Fibroblast of lung (primary cell): ENCODE measurements around the gene ENOX1. TPM values are rescaled to one million over a fixed set of nuclear protein-coding genes. Genes with fewer than 3 reads are reported as not detected.

Experiments used
- DNase-seq, 2 donors: peaks; one replicate each; pipeline versions ENCODE4 v3.0.0 to v3.0.0-alpha.2; 2010; ENCODE audit warnings: low read depth in 2 of 2
- H2AFZ ChIP-seq: 2 replicates; pipeline ENCODE4 v1.5.1; 2012; ENCODE audit warnings: low read length, control low read depth, inconsistent platforms
- H3K27ac ChIP-seq: 2 replicates; pipeline ENCODE4 v1.5.1; 2011; ENCODE audit warnings: low read length, control low read depth; ENCODE audit not compliant: insufficient read depth
- H3K27me3 ChIP-seq: 2 replicates; pipeline ENCODE4 v1.5.1; 2011; ENCODE audit warnings: mild to moderate bottlenecking, low read length; ENCODE audit not compliant: control insufficient read depth, insufficient read depth
- H3K36me3 ChIP-seq: 2 replicates; pipeline ENCODE4 v1.5.1; 2011; ENCODE audit warnings: low read length; ENCODE audit not compliant: control insufficient read depth, insufficient read depth
- H3K4me1 ChIP-seq: 2 replicates; pipeline ENCODE4 v1.5.1; 2011; ENCODE audit warnings: low read length; ENCODE audit not compliant: control insufficient read depth, insufficient read depth; ENCODE audit errors: extremely low read depth
- H3K4me2 ChIP-seq: 2 replicates; pipeline ENCODE4 v1.5.1; 2011; ENCODE audit warnings: low read length, control low read depth; ENCODE audit not compliant: insufficient read depth; ENCODE audit errors: extremely low read depth
- H3K4me3 ChIP-seq, 4 experiments: fragments of 200-600 bp in 1 of 4; sonication (generic) in 1 of 4; replicated peaks in 1 of 4; 2 replicates each; pipeline ENCODE4 v1.5.1; 2011 to 2016; ENCODE audit warnings: low read length in 4 of 4, low read depth in 3 of 4, mild to moderate bottlenecking in 3 of 4, control low read depth in 2 of 4, inconsistent platforms in 1 of 4, mixed read lengths in 1 of 4; ENCODE audit not compliant: insufficient read depth in 1 of 4; ENCODE audit errors: control extremely low read depth in 1 of 4
- H3K79me2 ChIP-seq: 2 replicates; pipeline ENCODE4 v1.5.1; 2012; ENCODE audit warnings: mild to moderate bottlenecking, low read length, inconsistent platforms; ENCODE audit not compliant: control insufficient read depth, insufficient read depth
- H3K9ac ChIP-seq: 2 replicates; pipeline ENCODE4 v1.5.1; 2011; ENCODE audit warnings: mild to moderate bottlenecking, low read length, control low read depth; ENCODE audit not compliant: insufficient read depth
- H3K9me3 ChIP-seq: 2 replicates; pipeline ENCODE4 v1.5.1; 2012; ENCODE audit warnings: low read depth, low read length; ENCODE audit not compliant: control insufficient read depth, insufficient read depth
- H4K20me1 ChIP-seq: 2 replicates; pipeline ENCODE4 v1.5.1; 2011; ENCODE audit warnings: low read length; ENCODE audit not compliant: control insufficient read depth, insufficient read depth; ENCODE audit errors: extremely low read depth
- EZH2 ChIP-seq: IDR thresholded peaks from 2 replicates; pipeline ENCODE4 v1.5.1; 2012; ENCODE audit warnings: low read length, control low read depth, mild to moderate bottlenecking; ENCODE audit errors: missing control alignments
- polyA plus RNA-seq, 2 donors: library from polyadenylated mRNA; depleted of rRNA in 1 of 2; stranded (reverse) in 1 of 2; unstranded in 1 of 2; fragments of >200 nt; gene quantifications; 2 replicates each; pipeline ENCODE4 v1.2.1, GENCODE V29; 2011 to 2012; ENCODE audit warnings: missing spikeins in 1 of 2
- total RNA-seq: library from RNA; depleted of rRNA; stranded (reverse); fragments of >200 nt; gene quantifications from 2 replicates; pipeline ENCODE4 v1.2.1, GENCODE V29; 2014
- TF ChIP-seq, protein P1 (sequence below), 2 donors: IDR thresholded peaks in 1 of 2; conservative IDR thresholded peaks in 1 of 2; 1 replicate in 1 of 2; 2 replicates in 1 of 2; pipeline ENCODE4 v1.5.1; 2011 to 2012; ENCODE audit warnings: low read length in 2 of 2, control low read depth in 1 of 2, inconsistent platforms in 1 of 2, low read depth in 1 of 2, mild to moderate bottlenecking in 1 of 2

Gene ENOX1
- total and polyA plus RNA-seq, 2 donors (not counting 1 experiment from before 2014, with no cell fraction given), result 3.5 to 7.6 TPM

DNA sequence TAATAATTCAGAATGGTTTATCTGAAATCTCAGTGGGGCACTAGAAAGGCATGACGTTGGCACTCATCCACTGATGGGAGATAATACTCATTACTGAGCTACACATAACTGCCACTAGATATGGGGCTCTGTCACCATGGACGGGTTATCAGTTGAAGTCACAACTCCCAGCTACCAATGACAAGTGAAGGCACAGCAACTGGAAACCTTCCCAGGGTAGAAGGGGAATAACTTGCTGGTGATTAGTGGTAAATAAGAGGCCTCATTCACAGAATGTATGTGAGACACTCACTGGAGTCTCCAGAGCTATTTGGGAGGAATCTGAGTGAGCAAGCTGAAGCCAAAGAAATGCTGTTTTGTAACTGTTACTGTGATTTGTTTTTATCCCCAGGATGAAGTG lies 249.6 kb downstream of the ENOX1 start:
- Histone ChIP-seq H3K27me3 (no peaks in the 10 kb centered on the region), H3K36me3 (no peaks in the 10 kb centered on the region), H3K27ac (no peak overlapping the region), H3K79me2 (no peaks in the 10 kb centered on the region), H4K20me1 (no peaks in the 10 kb centered on the region), H3K9ac (no peak overlapping the region), H3K4me2 (no peak overlapping the region), H3K9me3 (no peaks in the 10 kb centered on the region), H3K4me1 (no peaks in the 10 kb centered on the region), H2AFZ (no peak overlapping the region), H3K4me3 (no peak overlapping the region)
- no peak for TF ChIP-seq EZH2
- TF ChIP-seq, protein P1, sequence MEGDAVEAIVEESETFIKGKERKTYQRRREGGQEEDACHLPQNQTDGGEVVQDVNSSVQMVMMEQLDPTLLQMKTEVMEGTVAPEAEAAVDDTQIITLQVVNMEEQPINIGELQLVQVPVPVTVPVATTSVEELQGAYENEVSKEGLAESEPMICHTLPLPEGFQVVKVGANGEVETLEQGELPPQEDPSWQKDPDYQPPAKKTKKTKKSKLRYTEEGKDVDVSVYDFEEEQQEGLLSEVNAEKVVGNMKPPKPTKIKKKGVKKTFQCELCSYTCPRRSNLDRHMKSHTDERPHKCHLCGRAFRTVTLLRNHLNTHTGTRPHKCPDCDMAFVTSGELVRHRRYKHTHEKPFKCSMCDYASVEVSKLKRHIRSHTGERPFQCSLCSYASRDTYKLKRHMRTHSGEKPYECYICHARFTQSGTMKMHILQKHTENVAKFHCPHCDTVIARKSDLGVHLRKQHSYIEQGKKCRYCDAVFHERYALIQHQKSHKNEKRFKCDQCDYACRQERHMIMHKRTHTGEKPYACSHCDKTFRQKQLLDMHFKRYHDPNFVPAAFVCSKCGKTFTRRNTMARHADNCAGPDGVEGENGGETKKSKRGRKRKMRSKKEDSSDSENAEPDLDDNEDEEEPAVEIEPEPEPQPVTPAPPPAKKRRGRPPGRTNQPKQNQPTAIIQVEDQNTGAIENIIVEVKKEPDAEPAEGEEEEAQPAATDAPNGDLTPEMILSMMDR (conservative IDR thresholded peaks at IDR 0.05 in 1 of 2, IDR thresholded peaks at IDR 0.05 in 1 of 2; ENCODE audit: low read depth in 1 of 2, low read length in 2 of 2), result no peak
- peak in 1 of 2 donors; percentile 37 for DNase-seq

DNA sequence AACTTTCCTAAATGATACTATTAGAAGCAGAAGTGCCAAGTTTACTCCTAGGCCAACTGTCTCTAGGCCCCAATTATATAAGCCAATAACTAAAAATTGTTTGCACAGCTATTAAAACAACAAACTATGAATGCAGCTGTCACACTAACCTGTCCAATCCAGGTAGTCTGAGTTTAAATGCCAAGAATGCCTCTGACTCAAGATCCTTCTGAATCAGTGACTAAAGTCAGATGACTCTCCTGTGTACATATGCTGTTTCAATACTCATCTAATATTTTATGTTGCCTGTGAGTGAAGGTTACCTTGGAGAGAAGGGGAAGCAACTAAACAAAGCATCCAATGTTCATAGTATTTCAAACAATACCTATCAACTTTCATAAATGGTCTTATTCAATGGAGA lies 257.0 kb downstream of the ENOX1 start:
- H3K27ac ChIP-seq, result no peak overlapping the region
- H3K79me2 ChIP-seq, result no peaks in the 10 kb centered on the region

DNA sequence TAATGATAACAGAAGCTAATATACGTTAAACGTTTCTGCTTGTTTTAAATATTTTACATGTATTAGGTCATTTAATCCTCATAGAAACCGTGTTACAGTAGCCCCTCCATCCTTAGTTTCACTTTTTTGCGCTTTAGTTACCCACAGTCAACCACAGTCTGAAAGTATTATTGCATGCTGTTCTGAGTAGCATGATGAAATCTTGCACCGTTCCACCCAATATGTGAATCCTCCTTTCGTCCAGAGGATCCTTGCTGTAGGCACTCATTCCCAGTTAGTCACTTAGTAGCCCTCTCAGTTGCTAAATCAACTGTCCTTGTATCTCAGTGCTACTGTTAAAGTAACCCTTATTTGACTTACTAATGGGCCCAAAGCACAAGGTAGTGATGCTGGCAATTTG lies 257.8 kb downstream of the ENOX1 start:
- Histone ChIP-seq H3K4me3 (no peak overlapping the region), H2AFZ (no peak overlapping the region), H4K20me1 (no peaks in the 10 kb centered on the region), H3K4me2 (no peak overlapping the region), H3K27me3 (no peaks in the 10 kb centered on the region), H3K9ac (no peak overlapping the region), H3K79me2 (no peaks in the 10 kb centered on the region), H3K9me3 (no peaks in the 10 kb centered on the region), H3K4me1 (no peaks in the 10 kb centered on the region), H3K27ac (no peak overlapping the region), H3K36me3 (no peaks in the 10 kb centered on the region)
- peak in 1 of 2 donors; percentile 42 for DNase-seq
- TF ChIP-seq, protein P1 (conservative IDR thresholded peaks at IDR 0.05 in 1 of 2, IDR thresholded peaks at IDR 0.05 in 1 of 2; ENCODE audit: low read depth in 1 of 2, low read length in 2 of 2), result no peak
- no peak for TF ChIP-seq EZH2

More for the DNA sequence above, 257.0 kb downstream of the ENOX1 start:
- Histone ChIP-seq H3K36me3 (no peaks in the 10 kb centered on the region), H4K20me1 (no peaks in the 10 kb centered on the region), H2AFZ (no peak overlapping the region), H3K9ac (no peak overlapping the region), H3K4me1 (no peaks in the 10 kb centered on the region), H3K4me3 (no peak overlapping the region), H3K4me2 (no peak overlapping the region), H3K27me3 (no peaks in the 10 kb centered on the region), H3K9me3 (no peaks in the 10 kb centered on the region)
- no peak for TF ChIP-seq EZH2
- TF ChIP-seq, protein P1 (conservative IDR thresholded peaks at IDR 0.05 in 1 of 2, IDR thresholded peaks at IDR 0.05 in 1 of 2; ENCODE audit: low read depth in 1 of 2, low read length in 2 of 2), result no peak
- no peak for DNase-seq
